Caco-2 (cell line): Measurements from ENCODE around the gene TMEM266. TPM values are rescaled to one million over a fixed set of nuclear protein-coding genes. Genes with fewer than 3 reads are reported as not detected.

ENCODE experiments used
- BruUV-seq: library from RNA; stranded (reverse); fragments of 400-500 nt; replicated peaks from 2 replicates; lab custom pipeline; 2021; lab: Mats Ljungman, UMichigan
- CTCF ChIA-PET: fragments of 300-600 bp; sonication (Branson Sonifier 250); formaldehyde crosslinking; loops from one replicate; lab custom pipeline; 2022; ENCODE audit warnings: antibody characterized with exemption; lab: Charles Lee
- POLR2A ChIA-PET: fragments of 300-600 bp; sonication (Branson Sonifier 250); formaldehyde crosslinking; loops from one replicate; lab custom pipeline; 2022; ENCODE audit warnings: antibody characterized with exemption; lab: Charles Lee
- DNase-seq, 2 experiments: peaks; one replicate each; pipeline versions ENCODE4 v3.0.0 to v3.0.0-alpha.2; 2020 to 2022
- H3K27me3 ChIP-seq: replicated peaks from 2 replicates; pipeline ENCODE4 v1.6.0; 2011; ENCODE audit warnings: low read length; ENCODE audit not compliant: control insufficient read depth, insufficient read depth
- H3K36me3 ChIP-seq: 2 replicates; pipeline ENCODE4 v1.5.1; 2011; ENCODE audit warnings: low read length; ENCODE audit not compliant: control insufficient read depth, insufficient read depth
- H3K4me1 ChIP-seq: fragments of 250-450 bp; sonication (Bioruptor Pico); 2 replicates; pipeline ENCODE4 v1.5.1; 2020; ENCODE audit warnings: mild to moderate bottlenecking
- H3K4me3 ChIP-seq: 2 replicates; pipeline ENCODE4 v1.5.1; 2011; ENCODE audit warnings: low read depth, mild to moderate bottlenecking, control low read depth, low read length
- H3K9me3 ChIP-seq: fragments of 250-450 bp; sonication (Bioruptor Pico); 2 replicates; pipeline ENCODE4 v1.5.1; 2020; ENCODE audit warnings: mild to moderate bottlenecking, moderate library complexity
- H3K27ac Mint-ChIP-seq: one replicate; pipeline ENCODE4 v1.8.0; 2022; ENCODE audit warnings: mixed read lengths; ENCODE audit not compliant: unreplicated experiment
- H3K27me3 Mint-ChIP-seq: one replicate; pipeline ENCODE4 v1.8.0; 2022; ENCODE audit warnings: mixed read lengths; ENCODE audit not compliant: insufficient read depth, unreplicated experiment
- H3K36me3 Mint-ChIP-seq: one replicate; pipeline ENCODE4 v1.8.0; 2022; ENCODE audit warnings: mild to moderate bottlenecking, mixed read lengths; ENCODE audit not compliant: insufficient read depth, unreplicated experiment
- H3K4me1 Mint-ChIP-seq: one replicate; pipeline ENCODE4 v1.8.0; 2022; ENCODE audit warnings: low read depth, mixed read lengths; ENCODE audit not compliant: unreplicated experiment
- H3K4me3 Mint-ChIP-seq: one replicate; pipeline ENCODE4 v1.8.0; 2022; ENCODE audit warnings: mild to moderate bottlenecking, moderate library complexity, mixed read lengths; ENCODE audit not compliant: unreplicated experiment
- H3K9me3 Mint-ChIP-seq: one replicate; pipeline ENCODE4 v1.8.0; 2022; ENCODE audit warnings: mixed read lengths; ENCODE audit not compliant: unreplicated experiment
- CTCF ChIP-seq, 2 experiments: fragments of 200-600 bp in 1 of 2; IDR thresholded peaks; 1 replicate in 1 of 2; 2 replicates in 1 of 2; pipeline versions ENCODE4 v1.5.1 to v1.8.0; 2011 to 2022; ENCODE audit warnings: antibody characterized with exemption in 1 of 2, control low read depth in 1 of 2, inconsistent platforms in 1 of 2, low read depth in 1 of 2, low read length in 1 of 2, mild to moderate bottlenecking in 1 of 2, moderate library complexity in 1 of 2; ENCODE audit not compliant: insufficient read depth in 1 of 2, severe bottlenecking in 1 of 2, unreplicated experiment in 1 of 2
- intact Hi-C: fragments of 100-400 bp; cut with micrococcal nuclease; formaldehyde crosslinking; loops from one replicate; pipeline ENCODE4 v1.10.0; 2022; ENCODE audit not compliant: unreplicated experiment
- total RNA-seq: library from RNA; stranded (reverse); gene quantifications from 2 replicates; pipeline ENCODE4 v1.2.3, GENCODE V29; 2022

Gene TMEM266
- total RNA-seq, 1 experiment from 2014 or later: 0.27 TPM

GRCh38 chr15:76149291-76149915, 89.6 kb downstream of the TMEM266 start:
- Histone ChIP-seq H3K9me3 (no peaks in the 10 kb centered on the region), H3K4me1 (no peaks in the 10 kb centered on the region), H3K4me3 (no peak overlapping the region), H3K27me3 (no peaks in the 10 kb centered on the region), H3K36me3 (no peaks in the 10 kb centered on the region)
- intact Hi-C loops: loop anchor here (5.0 kb wide), 1 partner anchor 183 kb away; no protein-coding TSS in a partner anchor
- no peak for TF ChIP-seq CTCF (IDR thresholded peaks at IDR 0.05; ENCODE audit: insufficient read depth in 1 of 2, low read depth in 1 of 2, low read length in 1 of 2, severe bottlenecking in 1 of 2, unreplicated experiment in 1 of 2)
- ChIA-PET CTCF (interaction anchor here (1.0 to 2.0 kb wide), 3 partner anchors 10 to 93 kb away, joined by 6 to 14 read pairs (median 7); no protein-coding TSS in a partner anchor), POLR2A (no interaction called here)
- Mint-ChIP-seq H3K4me3 (no peak overlapping the region), H3K27ac (no peak overlapping the region), H3K9me3 (no peaks in the 10 kb centered on the region), H3K27me3 (peaks cover 5% of the 10 kb centered on the region), H3K36me3 (peaks cover 2% of the 10 kb centered on the region), H3K4me1 (peaks cover 13% of the 10 kb centered on the region)
- BruUV-seq: no TSS peak
- no peak for DNase-seq

GRCh38 chr15:76150513-76150912, 90.7 kb downstream of the TMEM266 start:
- Mint-ChIP-seq H3K9me3 (no peaks in the 10 kb centered on the region), H3K4me1 (peaks cover 13% of the 10 kb centered on the region), H3K36me3 (peaks cover 5% of the 10 kb centered on the region), H3K27ac (no peak overlapping the region), H3K27me3 (no peaks in the 10 kb centered on the region), H3K4me3 (no peak overlapping the region)
- ChIA-PET POLR2A (no interaction called here), CTCF (interaction anchor here (0.6 to 1.8 kb wide), 8 partner anchors 11 to 184 kb away, joined by 3 to 8 read pairs (median 6); no protein-coding TSS in a partner anchor)
- Histone ChIP-seq H3K4me3 (no peak overlapping the region), H3K27me3 (no peaks in the 10 kb centered on the region), H3K9me3 (no peaks in the 10 kb centered on the region), H3K36me3 (no peaks in the 10 kb centered on the region), H3K4me1 (no peaks in the 10 kb centered on the region)
- intact Hi-C loops: no loop called here
- no peak for TF ChIP-seq CTCF (IDR thresholded peaks at IDR 0.05; ENCODE audit: insufficient read depth in 1 of 2, low read depth in 1 of 2, low read length in 1 of 2, severe bottlenecking in 1 of 2, unreplicated experiment in 1 of 2)
- no TSS peak for BruUV-seq
- no peak for DNase-seq

GRCh38 chr15:76150971-76151598, 91.3 kb downstream of the TMEM266 start:
- Mint-ChIP-seq H3K36me3 (peaks cover 5% of the 10 kb centered on the region), H3K27me3 (no peaks in the 10 kb centered on the region), H3K4me3 (no peak overlapping the region), H3K4me1 (peaks cover 13% of the 10 kb centered on the region), H3K27ac (peak overlapping the region; percentile 15), H3K9me3 (no peaks in the 10 kb centered on the region)
- intact Hi-C loops: no loop called here
- ChIA-PET POLR2A (no interaction called here), CTCF (interaction anchor here (0.6 to 1.8 kb wide), 7 partner anchors 12 to 184 kb away, joined by 3 to 8 read pairs (median 5); no protein-coding TSS in a partner anchor)
- H3K27me3 ChIP-seq: no peaks in the 10 kb centered on the region
- H3K4me1 ChIP-seq: no peaks in the 10 kb centered on the region
- H3K4me3 ChIP-seq: no peak overlapping the region
- peak; percentile 66 to 86 for TF ChIP-seq CTCF (IDR thresholded peaks at IDR 0.05; ENCODE audit: insufficient read depth in 1 of 2, low read depth in 1 of 2, low read length in 1 of 2, severe bottlenecking in 1 of 2, unreplicated experiment in 1 of 2)
- H3K36me3 ChIP-seq: no peaks in the 10 kb centered on the region
- no peaks in the 10 kb centered on the region for H3K9me3 ChIP-seq
- BruUV-seq: no TSS peak
- DNase-seq: peak; percentile 69 to 81
